MV-4-11 (cell line): ENCODE data around the gene PPP2R2D.
"Not testable (repeated sequence)": the region's sequence is repeated elsewhere in the genome, so short reads cannot be mapped to it uniquely, and the experiment has no call there.

Source experiments
- DNase-seq: peaks from one replicate; lab custom pipeline; 2025; lab: John Stamatoyannopoulos, UW

PPP2R2D gene

GRCh38 chr10:131908151-131908550 lies 7.3 kb downstream of the PPP2R2D start:
- no peak for DNase-seq

DNA sequence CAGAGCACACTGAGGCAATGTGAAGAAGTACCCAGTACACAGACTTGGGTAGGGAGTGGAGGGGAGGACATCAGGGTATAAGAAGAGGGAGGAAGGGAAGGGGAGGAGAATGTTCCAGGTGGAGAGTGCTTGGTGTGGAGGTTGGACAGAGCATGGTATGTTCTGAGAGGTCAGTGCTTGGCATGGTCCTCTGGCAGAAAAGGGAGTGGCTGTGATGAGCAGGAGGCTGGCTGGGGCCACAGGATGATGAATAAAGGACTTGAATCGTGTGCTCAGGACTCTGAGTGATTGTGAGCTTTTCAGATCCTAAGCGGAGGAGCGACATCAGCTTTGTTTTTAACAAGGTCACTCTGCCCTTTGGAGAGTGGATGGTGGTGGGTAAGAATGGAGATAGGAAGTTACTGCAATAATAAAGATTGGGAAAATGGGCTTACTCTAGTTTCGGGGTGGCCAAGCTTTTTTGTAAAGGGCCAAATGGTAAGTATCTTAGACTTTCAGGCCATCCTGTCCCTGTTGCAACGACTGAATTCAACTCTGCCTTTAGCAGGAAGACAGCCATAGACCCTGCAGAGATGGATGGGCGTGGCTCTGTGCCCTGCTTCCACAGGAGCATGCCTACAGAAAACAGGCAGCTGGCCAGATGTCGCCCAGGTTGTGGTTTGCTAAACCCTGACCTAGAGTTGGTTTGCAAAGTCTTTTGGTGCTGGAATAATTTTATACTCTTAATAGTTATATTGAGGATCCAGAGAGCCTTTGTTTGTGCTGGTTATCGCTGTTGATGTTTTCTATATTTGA lies 8.4 kb downstream of the PPP2R2D start:
- DNase-seq = no peak

DNA sequence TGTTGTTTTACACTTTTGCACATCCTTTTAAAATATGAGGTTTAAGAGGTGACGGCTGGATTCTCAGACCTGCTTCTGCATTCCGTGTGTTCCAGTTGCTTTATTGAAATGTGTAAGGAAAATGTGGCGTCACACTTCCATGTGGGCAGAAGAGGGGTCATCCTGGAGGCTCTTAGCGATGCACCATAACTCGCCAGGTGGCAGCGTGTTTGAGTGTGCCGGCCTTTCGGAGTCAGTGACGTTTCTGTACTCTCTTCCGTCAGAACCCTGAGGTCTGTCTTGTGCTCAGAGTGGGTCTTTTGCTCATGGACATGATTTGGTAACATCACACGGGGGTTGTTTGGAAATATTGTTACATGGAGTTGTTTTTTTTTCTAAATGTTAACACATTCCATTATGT lies 9.1 kb downstream of the PPP2R2D start:
- DNase-seq = no peak

DNA sequence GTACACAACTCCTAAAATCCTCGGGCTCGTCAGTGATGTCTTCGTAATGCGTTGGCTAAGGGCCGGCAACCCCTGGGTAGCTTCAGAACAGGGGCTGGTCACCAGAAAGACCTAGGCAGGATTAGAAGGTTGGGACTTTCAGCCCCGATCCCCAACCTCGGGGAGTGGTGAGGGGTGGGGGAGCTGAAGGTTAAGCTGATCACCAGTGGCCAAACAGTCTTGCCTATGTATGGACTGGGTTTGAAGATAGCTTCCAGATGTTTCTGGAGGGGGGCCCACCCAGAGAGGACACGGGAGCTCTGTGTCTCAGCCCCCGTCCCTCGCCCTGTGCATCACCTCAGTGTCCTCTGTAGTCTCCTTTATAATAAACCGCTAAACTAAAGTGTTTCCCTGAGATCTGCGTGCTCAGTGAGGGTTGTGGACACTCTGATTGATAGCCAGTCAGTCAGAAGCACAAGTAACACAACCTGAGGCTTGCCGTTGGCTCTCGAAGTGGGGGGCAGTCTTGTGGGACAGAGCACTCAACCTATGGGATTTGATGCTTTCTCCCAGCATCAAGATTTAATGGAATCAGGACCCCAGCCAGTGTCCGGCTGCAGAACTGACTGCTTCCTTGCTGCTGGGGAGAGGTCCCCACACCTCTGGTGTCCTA lies 10.0 kb downstream of the PPP2R2D start:
- DNase-seq = no peak

GRCh38 chr10:131911451-131911850 lies 10.6 kb downstream of the PPP2R2D start:
- DNase-seq = no peak

DNA sequence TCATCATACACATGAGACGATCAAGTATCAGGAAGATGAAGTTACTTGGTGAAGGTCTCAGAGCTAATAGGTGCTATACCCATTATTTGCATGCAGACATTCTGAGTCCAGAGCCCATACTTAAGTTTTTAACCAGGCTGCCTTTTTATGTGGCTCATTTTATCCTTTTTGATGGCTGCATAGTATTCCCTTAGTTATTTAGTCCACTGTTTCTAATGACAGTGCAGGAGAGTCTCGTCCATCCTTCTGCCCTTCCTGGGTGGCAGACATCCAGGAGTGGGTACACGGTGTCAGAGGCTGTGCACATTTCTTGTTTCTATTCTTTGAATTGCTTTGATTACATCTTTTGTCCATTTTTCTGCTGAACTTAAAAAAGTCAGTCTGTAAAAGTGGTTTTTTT lies 11.8 kb downstream of the PPP2R2D start:
- DNase-seq = no peak

DNA sequence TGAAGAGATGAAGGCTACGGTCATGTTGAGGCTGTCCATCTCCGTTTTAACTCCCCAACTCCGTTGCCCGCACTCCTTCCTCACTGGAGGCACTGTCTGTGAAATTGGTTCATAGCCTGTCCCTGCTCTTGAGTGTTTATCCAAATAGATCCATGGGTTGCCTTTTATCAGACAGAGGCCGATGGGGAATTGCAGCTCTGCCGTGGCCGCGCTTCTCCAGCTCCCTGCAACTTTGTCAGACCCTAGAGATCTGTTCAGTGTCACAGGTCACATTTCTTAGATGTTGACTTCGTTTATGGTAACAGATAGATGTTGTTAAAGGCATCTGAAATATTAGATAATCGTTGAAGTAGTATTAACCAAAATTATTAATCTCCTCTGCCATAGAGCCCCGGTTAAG lies 14.7 kb downstream of the PPP2R2D start:
- DNase-seq = no peak

DNA sequence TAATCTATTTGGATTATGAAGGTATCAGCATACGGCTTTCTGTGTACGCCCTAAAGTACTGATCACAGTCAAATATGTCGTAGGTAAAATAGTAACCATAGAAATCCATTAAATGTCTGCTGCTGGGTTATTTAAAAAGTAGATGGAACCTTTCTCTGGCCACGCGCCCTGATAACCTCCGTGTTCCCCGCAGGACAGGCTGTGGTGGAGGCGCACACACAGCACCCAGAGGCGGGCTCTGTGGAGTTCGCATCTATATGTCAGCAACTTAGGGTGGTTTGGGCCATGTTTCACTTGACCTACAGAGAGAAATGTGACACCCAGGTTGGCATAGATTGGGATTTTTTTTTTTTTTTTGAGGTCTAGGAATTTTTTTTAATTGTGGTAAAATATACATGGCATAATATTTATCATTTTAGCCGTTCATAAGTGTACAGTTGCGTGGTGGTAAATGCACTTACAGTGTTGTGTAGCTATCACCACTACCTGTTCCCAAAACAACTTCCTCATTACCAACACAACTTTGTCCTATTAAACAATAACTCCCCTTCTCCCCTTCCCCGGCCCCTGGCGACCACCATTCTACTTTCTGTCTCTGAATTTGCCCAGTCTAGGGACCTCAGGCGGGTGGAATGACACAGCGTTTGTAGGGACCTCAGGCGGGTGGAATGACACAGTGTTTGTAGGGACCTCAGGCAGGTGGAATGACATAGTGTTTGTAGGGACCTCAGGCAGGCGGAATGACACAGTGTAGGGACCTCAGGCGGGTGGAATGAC lies 15.4 kb downstream of the PPP2R2D start:
- no peak for DNase-seq

DNA sequence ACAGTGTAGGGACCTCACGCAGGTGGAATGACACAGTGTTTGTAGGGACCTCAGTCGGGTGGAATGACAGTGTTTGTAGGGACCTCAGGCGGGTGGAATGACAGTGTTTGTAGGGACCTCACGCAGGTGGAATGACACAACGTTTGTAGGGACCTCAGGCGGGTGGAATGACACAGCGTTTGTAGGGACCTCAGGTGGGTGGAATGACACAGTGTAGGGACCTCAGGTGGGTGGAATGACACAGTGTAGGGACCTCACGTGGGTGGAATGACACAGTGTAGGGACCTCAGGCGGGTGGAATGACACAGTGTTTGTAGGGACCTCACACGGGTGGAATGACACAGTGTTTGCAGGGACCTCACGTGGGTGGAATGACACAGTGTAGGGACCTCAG lies 16.0 kb downstream of the PPP2R2D start:
- not testable (repeated sequence) for DNase-seq

GRCh38 chr10:131917496-131917895 lies 16.7 kb downstream of the PPP2R2D start:
- DNase-seq = not testable (repeated sequence)

GRCh38 chr10:131919461-131919860 lies 18.7 kb downstream of the PPP2R2D start:
- not testable (repeated sequence) for DNase-seq

GRCh38 chr10:131920151-131920550 lies 19.3 kb downstream of the PPP2R2D start:
- DNase-seq = no peak

DNA sequence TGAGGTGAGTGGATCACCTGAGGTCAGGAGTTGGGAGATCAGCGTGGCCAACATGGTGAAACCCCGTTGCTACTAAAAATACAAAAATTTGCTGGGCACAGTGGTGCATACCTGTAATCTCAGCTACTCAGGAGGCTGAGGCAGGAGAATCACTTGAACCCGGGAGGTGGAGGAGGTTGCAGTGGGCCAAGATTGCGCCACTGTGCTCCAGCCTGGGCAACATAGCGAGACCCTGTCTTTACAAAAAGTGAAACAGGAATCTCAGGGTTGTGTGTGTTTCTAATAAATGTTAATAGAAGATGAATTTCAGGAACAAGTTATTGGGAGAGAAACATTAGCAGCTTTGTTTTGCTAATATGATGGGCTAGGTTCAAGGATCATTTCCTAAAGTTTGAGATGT lies 19.9 kb downstream of the PPP2R2D start:
- DNase-seq = no peak

- no peak for DNase-seq
Observed at GRCh38 chr10:131921184-131921583, 20.4 kb downstream of the PPP2R2D start.

- DNase-seq = no peak
Observed at GRCh38 chr10:131923038-131923756, 22.4 kb downstream of the PPP2R2D start.

DNA sequence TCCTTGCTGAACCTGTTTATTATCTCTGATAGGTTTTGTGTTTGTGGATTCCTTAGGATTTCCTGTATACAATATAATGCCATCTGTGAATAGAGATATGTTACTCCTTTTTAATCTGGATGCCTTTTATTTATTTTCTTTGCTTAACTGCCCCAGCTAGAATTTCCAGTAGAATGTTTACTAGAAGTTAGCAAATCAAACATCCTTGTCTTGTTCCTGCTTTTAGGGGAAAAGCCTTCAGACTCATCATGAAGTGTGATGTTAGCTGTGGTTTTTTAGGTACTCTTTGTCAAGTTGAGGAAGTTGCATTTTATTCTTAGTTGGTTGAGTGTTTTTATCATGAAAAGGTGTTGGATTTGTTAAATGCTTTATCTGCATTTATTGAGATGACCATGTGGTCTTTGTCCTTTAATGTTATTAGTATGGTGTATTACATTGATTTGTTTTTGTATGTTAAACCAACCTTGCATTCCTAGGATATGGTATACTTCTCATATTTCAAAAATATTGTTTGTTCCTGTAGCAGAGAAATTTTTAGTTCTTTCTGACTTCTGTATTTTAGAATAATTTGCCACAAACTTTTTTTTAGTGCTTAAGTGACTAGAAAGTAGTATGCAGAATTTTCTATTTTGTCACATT lies 24.3 kb downstream of the PPP2R2D start:
- peak; percentile 30 for DNase-seq

DNA sequence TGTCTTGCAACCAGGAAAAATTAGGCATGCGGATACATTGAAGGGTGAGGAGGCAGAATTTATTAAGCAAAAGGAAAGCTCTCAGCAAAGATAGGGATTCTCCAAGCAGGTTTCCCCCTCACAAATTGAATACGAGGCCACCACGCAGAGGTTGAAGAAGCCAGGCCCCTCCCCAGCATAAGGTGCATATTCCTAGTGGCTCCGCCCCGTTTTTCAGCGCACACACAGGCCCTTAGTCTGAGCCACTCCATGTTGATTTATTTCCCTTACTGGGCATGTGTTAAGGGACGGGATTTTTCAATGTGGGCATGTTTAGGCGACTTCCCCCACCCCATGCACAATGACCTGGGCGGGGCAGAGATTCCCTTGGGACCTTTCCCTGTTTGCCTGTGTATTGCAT lies 24.9 kb downstream of the PPP2R2D start:
- no peak for DNase-seq

GRCh38 chr10:131926253-131926652 lies 25.4 kb downstream of the PPP2R2D start:
- DNase-seq = no peak

DNA sequence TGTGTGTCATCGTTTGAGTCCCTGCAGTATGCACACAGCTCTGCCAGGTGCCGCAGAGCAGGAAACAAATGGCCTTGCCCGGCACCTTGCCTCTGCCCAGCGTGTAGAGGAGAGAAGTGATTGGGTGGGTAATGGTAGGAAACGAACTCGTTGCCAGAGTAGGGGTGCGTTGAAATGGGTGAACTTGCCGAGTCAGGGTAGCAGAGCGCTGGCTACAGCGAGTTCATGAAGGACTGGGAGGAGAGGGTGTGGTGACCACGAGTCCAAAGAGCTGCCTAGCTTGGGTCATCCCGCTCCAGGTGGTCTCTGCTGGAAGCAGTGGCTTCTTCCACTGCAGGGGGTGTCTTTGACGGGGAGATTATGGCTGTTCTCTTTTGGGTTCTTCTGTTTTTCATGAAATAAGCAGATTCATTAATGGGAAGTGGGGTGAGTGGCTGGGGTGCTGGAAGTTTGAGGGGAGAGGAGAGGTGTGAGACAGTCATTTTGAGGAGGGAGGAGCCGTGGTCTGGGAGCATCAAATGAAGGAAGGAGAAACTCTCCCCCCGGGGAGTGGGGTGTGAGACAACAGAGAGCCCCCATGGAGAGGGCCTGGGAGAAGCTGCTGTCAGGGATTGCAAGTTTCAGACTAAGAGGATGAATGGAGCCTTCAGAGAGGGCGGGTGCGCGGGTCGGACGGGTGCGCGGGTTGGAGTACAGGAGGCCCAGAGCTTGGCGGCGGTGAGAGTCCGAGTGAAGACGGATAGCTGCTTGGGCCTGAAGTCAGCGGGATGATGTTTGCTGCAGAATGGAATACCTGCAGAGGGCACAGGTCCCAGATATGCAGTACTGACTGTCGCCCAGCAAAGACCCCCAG lies 26.2 kb downstream of the PPP2R2D start:
- DNase-seq = no peak

GRCh38 chr10:131928248-131929095 lies 27.7 kb downstream of the PPP2R2D start:
- peak; percentile 46 for DNase-seq
